Stomach (tissue), 19 donors: ENCODE measurements around the gene P2RX7. TPM values are rescaled to one million over a fixed set of nuclear protein-coding genes. Genes with fewer than 3 reads are reported as not detected.

ENCODE experiments used
- DNase-seq, 2 donors: peaks; one replicate each; pipeline versions ENCODE4 v3.0.0 to v3.0.0-alpha.2; 2013 to 2019
- H3K27ac ChIP-seq, 5 donors: fragments of 200-600 bp in 4 of 5; sonication (generic) in 4 of 5; one replicate each; pipeline ENCODE4 v1.5.1; 2013 to 2019; ENCODE audit warnings: mild to moderate bottlenecking in 1 of 5, moderate library complexity in 1 of 5
- H3K27me3 ChIP-seq, 3 donors: fragments of 200-600 bp; sonication (generic); one replicate each; pipeline ENCODE4 v1.5.1; 2017 to 2019; ENCODE audit warnings: mixed run types in 1 of 3
- H3K36me3 ChIP-seq, 4 donors: fragments of 200-600 bp; sonication (generic); 1 replicate in 3 of 4; 2 replicates in 1 of 4; pipeline ENCODE4 v1.5.1; 2016 to 2019
- H3K4me1 ChIP-seq, 4 donors: fragments of 200-600 bp; sonication (generic); one replicate each; pipeline ENCODE4 v1.5.1; 2016 to 2019
- H3K4me3 ChIP-seq, 4 donors: fragments of 200-600 bp; sonication (generic) in 3 of 4; one replicate each; pipeline ENCODE4 v1.5.1; 2016 to 2019; ENCODE audit warnings: mild to moderate bottlenecking in 1 of 4
- H3K9me3 ChIP-seq, 4 donors: fragments of 200-600 bp; sonication (generic); one replicate each; pipeline ENCODE4 v1.5.1; 2016 to 2019
- EP300 ChIP-seq: sonication (generic); formaldehyde crosslinking; IDR thresholded peaks from one replicate; pipeline ENCODE4 v1.6.1; 2017; ENCODE audit warnings: antibody characterized with exemption
- POLR2A ChIP-seq, 4 donors: fragments of 450-650 bp; IDR thresholded peaks; one replicate each; pipeline ENCODE4 v1.6.1; 2016; ENCODE audit warnings: antibody characterized with exemption in 4 of 4, control low read depth in 2 of 4, mild to moderate bottlenecking in 1 of 4, moderate library complexity in 1 of 4
- POLR2AphosphoS5 ChIP-seq, 3 donors: sonication (generic); formaldehyde crosslinking; IDR thresholded peaks; one replicate each; pipeline ENCODE4 v1.6.1; 2016; ENCODE audit warnings: antibody characterized with exemption in 3 of 3
- WGBS, 5 donors: extraction: QIAGEN DNeasy Blood & Tissue Kit in 3 of 5; methylation state at CpG; one replicate each; pipeline versions ENCODE4 v1.1.5 to v1.1.7; 2013 to 2018; 5-methylcytosine and 5-hydroxymethylcytosine counted together
- intact Hi-C: fragments of 100-400 bp; cut with DNase I; formaldehyde crosslinking; loops from one replicate; pipeline ENCODE4 v1.15.1; 2023; ENCODE audit warnings: low total_unique reads
- long read RNA-seq, 10 donors: transcript quantifications; one replicate each; lab custom pipeline, GENCODE V29; 2026
- polyA plus RNA-seq, 3 donors: library from polyadenylated mRNA; stranded (reverse); fragments of 200-250 nt; gene quantifications; one replicate each; pipeline ENCODE4 v1.2.3, GENCODE V29; 2013
- total RNA-seq, 5 donors: library from RNA; depleted of rRNA; stranded (reverse); fragments of >200 nt; gene quantifications; one replicate each; pipeline versions ENCODE4 v1.1.0 to v1.2.3, GENCODE V29; 2014 to 2016
- TF ChIP-seq, protein P1 (sequence below), 7 experiments: fragments of 450-650 bp in 4 of 7; fragments of 200-600 bp in 3 of 7; sonication (generic) in 3 of 7; IDR thresholded peaks; one replicate each; pipeline ENCODE4 v1.5.1; 2016 to 2019; ENCODE audit warnings: antibody characterized with exemption in 7 of 7, control low read depth in 2 of 7, mild to moderate bottlenecking in 1 of 7
- donor health status: healthy with polysubstance abuse.
- donor health status: Bipolar disorder and iron deficiency.
- donor health status: healthy.

The P2RX7 gene
- total RNA-seq (1 to 10 TPM in 3 of 5 donors, not detected in 2; 1.3 to 2.2 (median 1.8) TPM), polyA plus RNA-seq (under 1 TPM; 0.31 to 0.60 (median 0.46) TPM)
- long read RNA-seq, donor 1: 0 reads
- long read RNA-seq, donor 2: 0 reads
- long read RNA-seq, donor 3: 0 reads
- long read RNA-seq, donor 4: 0 reads
- long read RNA-seq, donor 5: 0 reads
- long read RNA-seq, donor 6, full-length matches to known transcripts: 1 of 1 reads
- long read RNA-seq, donor 6, partial matches to known transcripts: 0 of 1 reads
- long read RNA-seq, donor 6, other reads (novel, unspliced or antisense): 0 of 1 reads
- long read RNA-seq, donor 7: 0 reads
- long read RNA-seq, donor 8: 0 reads
- long read RNA-seq, donor 9, full-length matches to known transcripts: 1 of 1 reads
- long read RNA-seq, donor 9, partial matches to known transcripts: 0 of 1 reads
- long read RNA-seq, donor 9, other reads (novel, unspliced or antisense): 0 of 1 reads
- long read RNA-seq, donor 10, full-length matches to known transcripts: 1 of 1 reads
- long read RNA-seq, donor 10, partial matches to known transcripts: 0 of 1 reads
- long read RNA-seq, donor 10, other reads (novel, unspliced or antisense): 0 of 1 reads

DNA sequence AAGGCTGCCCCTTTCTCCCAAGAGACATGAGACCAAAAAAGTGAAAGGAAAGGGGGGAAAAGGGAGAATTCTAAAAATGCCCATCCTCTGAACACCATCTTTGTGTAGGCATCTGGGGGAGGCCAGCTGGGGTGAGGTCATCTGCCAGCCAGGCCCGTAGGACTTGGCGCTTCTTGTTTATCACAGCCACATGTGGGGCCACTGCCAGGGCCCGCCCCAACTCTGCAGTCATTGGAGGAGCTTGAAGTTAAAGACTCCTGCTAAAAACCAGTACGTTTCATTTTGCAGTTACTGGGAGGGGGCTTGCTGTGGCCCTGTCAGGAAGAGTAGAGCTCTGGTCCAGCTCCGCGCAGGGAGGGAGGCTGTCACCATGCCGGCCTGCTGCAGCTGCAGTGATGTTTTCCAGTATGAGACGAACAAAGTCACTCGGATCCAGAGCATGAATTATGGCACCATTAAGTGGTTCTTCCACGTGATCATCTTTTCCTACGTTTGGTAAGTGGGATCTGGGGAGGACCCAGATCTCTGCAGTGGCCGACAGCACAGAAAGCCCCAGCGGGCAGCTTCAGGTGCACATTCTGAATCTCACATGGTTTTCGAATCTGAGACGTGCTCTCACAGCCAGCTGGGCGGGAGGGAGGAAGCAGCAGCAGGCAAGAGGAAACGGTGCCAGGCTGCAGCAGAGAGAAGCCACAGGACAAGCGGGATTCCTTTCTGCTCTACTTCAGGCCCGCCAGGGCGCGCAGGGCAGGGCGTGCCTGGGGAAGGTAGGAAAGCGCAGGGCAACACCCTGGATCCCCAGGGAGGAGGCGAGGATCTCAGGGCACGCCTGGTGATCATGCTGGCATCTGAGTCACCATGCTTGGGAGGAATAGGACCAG lies at the start of gene P2RX7:
Gene P2RX7 (plus strand): TSS at position 276 of the 881 bp plus-strand sequence. CDS start 95 bp downstream, at position 371.
- TF ChIP-seq POLR2A (IDR thresholded peaks at IDR 0.05): no peak
- TF ChIP-seq, protein P1, sequence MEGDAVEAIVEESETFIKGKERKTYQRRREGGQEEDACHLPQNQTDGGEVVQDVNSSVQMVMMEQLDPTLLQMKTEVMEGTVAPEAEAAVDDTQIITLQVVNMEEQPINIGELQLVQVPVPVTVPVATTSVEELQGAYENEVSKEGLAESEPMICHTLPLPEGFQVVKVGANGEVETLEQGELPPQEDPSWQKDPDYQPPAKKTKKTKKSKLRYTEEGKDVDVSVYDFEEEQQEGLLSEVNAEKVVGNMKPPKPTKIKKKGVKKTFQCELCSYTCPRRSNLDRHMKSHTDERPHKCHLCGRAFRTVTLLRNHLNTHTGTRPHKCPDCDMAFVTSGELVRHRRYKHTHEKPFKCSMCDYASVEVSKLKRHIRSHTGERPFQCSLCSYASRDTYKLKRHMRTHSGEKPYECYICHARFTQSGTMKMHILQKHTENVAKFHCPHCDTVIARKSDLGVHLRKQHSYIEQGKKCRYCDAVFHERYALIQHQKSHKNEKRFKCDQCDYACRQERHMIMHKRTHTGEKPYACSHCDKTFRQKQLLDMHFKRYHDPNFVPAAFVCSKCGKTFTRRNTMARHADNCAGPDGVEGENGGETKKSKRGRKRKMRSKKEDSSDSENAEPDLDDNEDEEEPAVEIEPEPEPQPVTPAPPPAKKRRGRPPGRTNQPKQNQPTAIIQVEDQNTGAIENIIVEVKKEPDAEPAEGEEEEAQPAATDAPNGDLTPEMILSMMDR (IDR thresholded peaks at IDR 0.05): no peak
- TF ChIP-seq EP300: no peak
- no peak for TF ChIP-seq POLR2AphosphoS5 (IDR thresholded peaks at IDR 0.05)
- DNase-seq: peak; percentile 70 to 83
- intact Hi-C loops: no loop called here

DNA sequence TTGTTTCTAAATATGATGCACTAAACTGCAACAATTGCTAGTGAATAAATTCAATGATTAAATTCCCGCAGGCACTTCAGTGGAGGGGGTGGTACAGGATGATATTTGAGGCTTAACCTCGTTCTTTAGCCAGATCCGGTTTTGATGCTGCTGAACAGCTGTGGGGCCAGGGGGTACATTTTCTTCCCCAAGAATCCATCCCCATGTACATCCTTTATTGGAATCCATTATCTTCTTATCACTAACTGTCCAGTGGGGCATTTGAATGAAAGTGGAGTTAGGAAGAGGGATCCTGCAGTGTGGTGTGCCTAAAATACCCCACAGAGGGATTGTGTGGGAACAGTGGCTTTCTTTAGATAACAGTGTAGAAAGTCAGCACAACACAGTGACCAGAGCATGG lies 48.4 kb upstream of the P2RX7 start:
- TF ChIP-seq EP300 (no peak), POLR2AphosphoS5 (IDR thresholded peaks at IDR 0.05) (no peak), POLR2A (IDR thresholded peaks at IDR 0.05) (no peak)
- TF ChIP-seq, protein P1 (IDR thresholded peaks at IDR 0.05): no peak
- no peaks in the 10 kb centered on the region for H3K27me3 ChIP-seq
- intact Hi-C loops: no loop called here
- no peak overlapping the region for H3K27ac ChIP-seq
- 75 to 88% (median 81%) methylated on average over 3 of the region's 3 CpGs for WGBS, 5 donors
- DNase-seq: no peak
- no peaks in the 10 kb centered on the region for H3K36me3 ChIP-seq
- H3K4me1 ChIP-seq: no peaks in the 10 kb centered on the region
- no peak overlapping the region for H3K4me3 ChIP-seq
- H3K9me3 ChIP-seq: no peaks in the 10 kb centered on the region

More for the DNA sequence above, at the start of gene P2RX7:
- Histone ChIP-seq H3K36me3 (no peaks in the 10 kb centered on the region), H3K4me1 (peaks cover 6 to 39% (median 27%) of the 10 kb centered on the region in 4 donors), H3K27ac (peak within 1 kb of the TSS; percentile 5 to 79 (median 57)), H3K4me3 (peak within 1 kb of the TSS; percentile 40 to 55 (median 48)), H3K27me3 (no peaks in the 10 kb centered on the region), H3K9me3 (no peaks in the 10 kb centered on the region)
- 2 to 8% (median 4%) methylated on average over 23 to 25 of the region's 25 CpGs for whole genome bisulfite sequencing, 5 donors

GRCh38 chr12:121085069-121085468 lies 47.6 kb upstream of the P2RX7 start:
- no peak overlapping the region for H3K27ac ChIP-seq
- 74 to 87% (median 86%) methylated on average over 4 of the region's 4 CpGs for WGBS, 5 donors
- no peaks in the 10 kb centered on the region for H3K36me3 ChIP-seq
- intact Hi-C loops: no loop called here
- H3K4me1 ChIP-seq: no peaks in the 10 kb centered on the region
- DNase-seq: no peak
- H3K4me3 ChIP-seq: no peak overlapping the region
- H3K9me3 ChIP-seq: no peaks in the 10 kb centered on the region
- no peak for TF ChIP-seq POLR2AphosphoS5 (IDR thresholded peaks at IDR 0.05)
- TF ChIP-seq, protein P1 (IDR thresholded peaks at IDR 0.05): no peak
- TF ChIP-seq EP300: no peak
- no peak for TF ChIP-seq POLR2A (IDR thresholded peaks at IDR 0.05)
- H3K27me3 ChIP-seq: no peaks in the 10 kb centered on the region
